K562 (cell line): Measurements from ENCODE around the gene GLOD4. TPM values are rescaled to one million over a fixed set of nuclear protein-coding genes. Genes with fewer than 3 reads are reported as not detected.

ENCODE experiments used
- ATAC-seq: fragments of 200-7000 bp; cut with Tn5 transposase; 3 replicates; pipeline ENCODE4 v1.9.1; 2020; ENCODE audit warnings: moderate library complexity
- BruUV-seq: library from RNA; stranded (reverse); fragments of 400-500 nt; replicated peaks from 2 replicates; lab custom pipeline; 2021; lab: Mats Ljungman, UMichigan
- CTCF ChIA-PET: fragments of 300-600 bp; formaldehyde crosslinking; extraction: SDS; loops from one replicate; lab custom pipeline; 2021; ENCODE audit warnings: low intra/inter-chr PET ratio; lab: Yijun Ruan, JAX
- POLR2A ChIA-PET: fragments of 300-600, 350-650 bp; sonication (Branson Sonifier 250); formaldehyde crosslinking; extraction: SDS; loops from one replicate; lab custom pipeline; 2021; ENCODE audit warnings: antibody characterized with exemption, inconsistent platforms; lab: Yijun Ruan, JAX
- DNase-seq, 4 experiments: peaks; one replicate each; pipeline versions ENCODE4 v3.0.0 to v3.0.0-alpha.2; 2011 to 2018; ENCODE audit warnings: low spot score in 3 of 4, mixed read lengths in 3 of 4; ENCODE audit errors: extremely low read depth in 1 of 4
- FAIRE-seq: peaks from 2 replicates; lab custom pipeline; 2011; peaks lifted over from hg19 to GRCh38; lab: Jason Lieb, UNC
- H2AFZ ChIP-seq: 2 replicates; pipeline ENCODE4 v1.6.0; 2011; ENCODE audit warnings: low read depth, low read length, control low read depth, inconsistent platforms
- H3K27ac ChIP-seq: fragments of 200-600 bp; 3 replicates; pipeline ENCODE4 v1.8.0; 2011; ENCODE audit warnings: low read depth, mild to moderate bottlenecking, control low read depth, inconsistent platforms, low read length, moderate library complexity, mixed read lengths; ENCODE audit errors: extremely low read depth
- H3K27me3 ChIP-seq, 2 experiments: fragments of 300-600 bp in 1 of 2; 2 replicates in 1 of 2; 3 replicates in 1 of 2; pipeline versions ENCODE4 v1.6.0 to v1.8.0; 2011; ENCODE audit warnings: inconsistent platforms in 2 of 2, low read length in 2 of 2, mild to moderate bottlenecking in 1 of 2, mixed read lengths in 1 of 2, moderate library complexity in 1 of 2; ENCODE audit not compliant: control insufficient read depth in 2 of 2, insufficient read depth in 2 of 2
- H3K36me3 ChIP-seq: fragments of 300-600 bp; 3 replicates; pipeline ENCODE4 v1.8.0; 2011; ENCODE audit warnings: mild to moderate bottlenecking, low read length, inconsistent platforms; ENCODE audit not compliant: control insufficient read depth, insufficient read depth
- H3K4me1 ChIP-seq, 2 experiments: fragments of 200-600 bp in 1 of 2; replicated peaks in 1 of 2; 2 replicates in 1 of 2; 3 replicates in 1 of 2; pipeline versions ENCODE4 v1.5.1 to v1.8.0; 2011; ENCODE audit warnings: inconsistent platforms in 2 of 2, low read length in 2 of 2, mild to moderate bottlenecking in 1 of 2, mixed read lengths in 1 of 2, moderate library complexity in 1 of 2; ENCODE audit not compliant: control insufficient read depth in 2 of 2, insufficient read depth in 2 of 2
- H3K4me2 ChIP-seq: 2 replicates; pipeline ENCODE4 v1.6.1; 2011; ENCODE audit warnings: low read length, control low read depth, inconsistent platforms, mixed read lengths; ENCODE audit not compliant: insufficient read depth
- H3K4me3 ChIP-seq: fragments of 200-600 bp; sonication (generic), shearing (Covaris generic); 2 replicates; pipeline ENCODE4 v1.5.1; 2016; ENCODE audit warnings: control low read depth, inconsistent platforms
- H3K79me2 ChIP-seq: fragments of 200-600 bp; 3 replicates; pipeline ENCODE4 v1.8.0; 2011; ENCODE audit warnings: low read length, inconsistent platforms; ENCODE audit not compliant: control insufficient read depth, insufficient read depth
- H3K9ac ChIP-seq, 2 experiments: 2 replicates each; pipeline versions ENCODE4 v1.6.0 to v1.6.1; 2011; ENCODE audit warnings: low read depth in 2 of 2, low read length in 2 of 2, control low read depth in 1 of 2, inconsistent platforms in 1 of 2, mild to moderate bottlenecking in 1 of 2, mixed read lengths in 1 of 2; ENCODE audit not compliant: insufficient read depth in 1 of 2
- H3K9me1 ChIP-seq: one replicate; pipeline ENCODE4 v1.6.0; 2011; ENCODE audit warnings: inconsistent platforms, mild to moderate bottlenecking, low read length, moderate library complexity; ENCODE audit not compliant: control insufficient read depth, insufficient read depth
- H3K9me3 ChIP-seq: replicated peaks from 2 replicates; pipeline ENCODE4 v1.5.1; 2011; ENCODE audit warnings: low read depth, low read length, inconsistent platforms; ENCODE audit not compliant: control insufficient read depth, insufficient read depth
- H4K20me1 ChIP-seq: replicated peaks from 2 replicates; pipeline ENCODE4 v1.6.1; 2011; ENCODE audit warnings: low read length, inconsistent platforms, mixed read lengths; ENCODE audit not compliant: control insufficient read depth, insufficient read depth
- ZKSCAN8 ChIP-seq: fragments of 200-800 bp; sonication (Bioruptor generic); IDR thresholded peaks from 2 replicates; pipeline ENCODE4 v1.6.1; 2016; ENCODE audit warnings: missing genetic modification characterization, missing compliant biosample characterization
- WGBS: fragments of 100-300 bp; shearing (Covaris generic); methylation state at CpG from one replicate; pipeline ENCODE4 v1.1.6; 2016; ENCODE audit warnings: low coverage, mixed read lengths; ENCODE audit not compliant: insufficient coverage; ENCODE audit errors: missing lambda C conversion rate; 5-methylcytosine and 5-hydroxymethylcytosine counted together
- in situ Hi-C: fragments of 300-500 bp; cut with MboI; formaldehyde crosslinking; loops from 4 replicates; pipeline ENCODE4 v1.15.0; 2018; ENCODE audit warnings: inconsistent platforms, mixed read lengths
- intact Hi-C: fragments of 100-400 bp; cut with micrococcal nuclease; formaldehyde crosslinking; loops from 2 replicates; pipeline ENCODE4 v1.14.2; 2022
- polyA plus RNA-seq, 8 experiments: library from polyadenylated mRNA; depleted of rRNA in 4 of 8; stranded (reverse) in 5 of 8; unstranded in 3 of 8; fragments of >200 nt; fragmentation: Nextera tagmentation in 2 of 8; fragmentation: Illumina TruSeq in 1 of 8; extraction: Ambion mirVana in 2 of 8; extraction: Trizol in 1 of 8; gene quantifications; 2 replicates each; pipeline versions ENCODE4 v1.2.1 to v1.2.3, GENCODE V29; 2011 to 2014; ENCODE audit warnings: inconsistent platforms in 1 of 8, missing spikeins in 1 of 8
- total RNA-seq, 7 experiments: library from RNA; depleted of rRNA in 6 of 7; stranded (reverse); fragments of >200 nt in 6 of 7; fragmentation: Illumina TruSeq in 2 of 7; extraction: Trizol in 2 of 7; gene quantifications; 2 replicates each; pipeline versions ENCODE4 v1.2.1 to v1.2.3, GENCODE V29; 2011 to 2021; ENCODE audit warnings: low replicate concordance in 1 of 7
- TF ChIP-seq, protein P1 (sequence below): fragments of 450-650 bp; IDR thresholded peaks from one replicate; pipeline ENCODE4 v1.6.1; 2018; ENCODE audit warnings: mild to moderate bottlenecking, moderate library complexity; ENCODE audit not compliant: partially characterized antibody
- TF ChIP-seq, protein P2 (sequence below): sonication (generic); formaldehyde crosslinking; IDR thresholded peaks from 2 replicates; pipeline ENCODE4 v1.8.1; 2023; ENCODE audit warnings: mild to moderate bottlenecking, missing genetic modification reagents

GLOD4 gene
- total and polyA plus RNA-seq, 9 of the 15 experiments (the other 6 are each of a cell fraction or from before 2014, with no cell fraction given), result 52.0 to 109 (median 64.9) TPM

DNA sequence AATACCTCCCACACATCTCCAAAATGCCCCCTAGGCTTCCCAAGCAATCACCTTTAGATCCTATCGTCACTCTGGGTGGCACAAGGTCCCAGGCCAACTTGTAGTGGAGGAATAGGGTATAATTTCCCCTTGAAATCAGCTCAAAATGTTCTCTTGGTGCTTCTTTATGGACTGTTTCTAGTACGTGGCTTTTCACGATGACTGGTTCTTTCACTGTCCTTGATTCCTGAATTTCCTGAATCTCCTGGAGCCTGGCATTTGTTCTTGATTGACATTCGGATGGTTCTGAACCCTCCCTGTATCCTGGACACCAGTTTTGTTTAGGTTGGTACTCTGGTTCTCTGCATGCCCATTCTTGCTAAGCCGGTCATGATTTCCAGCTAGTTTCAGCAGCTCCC, 60.5 kb downstream of the GLOD4 start (continued):
- TF ChIP-seq, protein P1, sequence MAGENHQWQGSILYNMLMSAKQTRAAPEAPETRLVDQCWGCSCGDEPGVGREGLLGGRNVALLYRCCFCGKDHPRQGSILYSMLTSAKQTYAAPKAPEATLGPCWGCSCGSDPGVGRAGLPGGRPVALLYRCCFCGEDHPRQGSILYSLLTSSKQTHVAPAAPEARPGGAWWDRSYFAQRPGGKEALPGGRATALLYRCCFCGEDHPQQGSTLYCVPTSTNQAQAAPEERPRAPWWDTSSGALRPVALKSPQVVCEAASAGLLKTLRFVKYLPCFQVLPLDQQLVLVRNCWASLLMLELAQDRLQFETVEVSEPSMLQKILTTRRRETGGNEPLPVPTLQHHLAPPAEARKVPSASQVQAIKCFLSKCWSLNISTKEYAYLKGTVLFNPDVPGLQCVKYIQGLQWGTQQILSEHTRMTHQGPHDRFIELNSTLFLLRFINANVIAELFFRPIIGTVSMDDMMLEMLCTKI, result no peak

DNA sequence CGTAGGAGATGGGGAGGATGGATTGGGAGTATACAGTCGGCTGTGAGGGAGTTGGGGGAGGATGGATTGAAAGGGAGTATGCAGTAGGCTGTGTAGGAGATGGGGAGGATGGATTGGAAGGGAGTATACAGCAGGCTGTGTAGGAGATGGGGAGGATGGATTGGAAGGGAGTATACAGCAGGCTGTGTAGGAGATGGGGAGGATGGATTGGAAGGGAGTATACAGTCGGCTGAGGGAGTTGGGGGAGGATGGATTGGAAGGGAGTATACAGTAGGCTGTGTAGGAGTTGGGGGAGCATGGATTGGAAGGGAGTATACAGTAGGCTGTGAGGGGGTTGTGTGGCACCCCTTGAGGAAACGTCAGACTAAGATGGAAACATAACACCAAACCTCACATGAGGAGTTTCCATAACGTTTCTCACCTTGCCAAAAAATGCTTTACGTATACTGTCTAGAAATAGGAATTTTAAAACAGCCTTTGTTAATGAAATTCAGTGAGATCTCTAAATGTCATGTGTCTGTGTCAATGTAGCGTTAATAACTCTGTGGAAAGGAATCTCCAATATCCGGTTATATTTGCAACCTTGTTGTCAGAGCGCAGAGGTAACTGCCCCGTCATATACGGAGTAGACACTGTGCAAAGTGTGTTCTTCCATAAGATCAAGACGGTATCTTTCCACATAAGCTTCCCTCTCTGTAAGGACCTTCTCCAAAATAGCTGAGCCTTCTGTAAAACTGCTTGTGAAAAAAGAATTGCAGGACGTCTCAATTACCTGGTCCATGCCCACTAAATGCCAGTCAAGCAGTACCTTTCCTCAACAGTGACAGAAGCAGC, 61.2 kb downstream of the GLOD4 start:
- H4K20me1 ChIP-seq, result no peaks in the 10 kb centered on the region
- peak; percentile 97 for TF ChIP-seq ZKSCAN8 (CRISPR knock-in tag)
- TF ChIP-seq, protein P2, sequence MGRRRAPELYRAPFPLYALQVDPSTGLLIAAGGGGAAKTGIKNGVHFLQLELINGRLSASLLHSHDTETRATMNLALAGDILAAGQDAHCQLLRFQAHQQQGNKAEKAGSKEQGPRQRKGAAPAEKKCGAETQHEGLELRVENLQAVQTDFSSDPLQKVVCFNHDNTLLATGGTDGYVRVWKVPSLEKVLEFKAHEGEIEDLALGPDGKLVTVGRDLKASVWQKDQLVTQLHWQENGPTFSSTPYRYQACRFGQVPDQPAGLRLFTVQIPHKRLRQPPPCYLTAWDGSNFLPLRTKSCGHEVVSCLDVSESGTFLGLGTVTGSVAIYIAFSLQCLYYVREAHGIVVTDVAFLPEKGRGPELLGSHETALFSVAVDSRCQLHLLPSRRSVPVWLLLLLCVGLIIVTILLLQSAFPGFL, result no peak
- H3K4me1 ChIP-seq, result no peaks in the 10 kb centered on the region; a peak in 2 of 5 replicates
- 37% methylated on average over 12 of the region's 13 CpGs for WGBS
- DNase-seq (no peak), FAIRE-seq (peak; percentile 32), ATAC-seq (no peak)
- no peak overlapping the region for H3K9ac ChIP-seq
- no peak overlapping the region; the same call in 1 of the 2 replicates for H3K4me2 ChIP-seq
- no peak overlapping the region for H2AFZ ChIP-seq
- H3K9me3 ChIP-seq, result no peaks in the 10 kb centered on the region
- intact Hi-C loops, result no loop called here
- BruUV-seq, result no TSS peak
- ChIA-PET CTCF (no interaction called here), POLR2A (no interaction called here)
- in situ Hi-C loops, result no loop called here
- no peak overlapping the region for H3K4me3 ChIP-seq
- H3K27me3 ChIP-seq, result no peaks in the 10 kb centered on the region
- H3K79me2 ChIP-seq, result no peaks in the 10 kb centered on the region
- H3K27ac ChIP-seq, result no peak overlapping the region
- H3K9me1 ChIP-seq, result no peaks in the 10 kb centered on the region
- no peaks in the 10 kb centered on the region for H3K36me3 ChIP-seq
